NCI-H1694 treated with DMSO at 0.1 percent for 48 hours (cell line): ENCODE results near the gene CHCHD4.
"Not testable (repeated sequence)": the region's sequence is repeated elsewhere in the genome, so short reads cannot be mapped to it uniquely, and the experiment has no call there.

ENCODE experiments used
- DNase-seq: peaks from one replicate; lab custom pipeline; 2025; lab: John Stamatoyannopoulos, UW

Gene CHCHD4

GRCh38 chr3:14120111-14120920, 4.4 kb downstream of the CHCHD4 start:
- DNase-seq = no peak

- DNase-seq = no peak
Measured at GRCh38 chr3:14119651-14120050, 5.0 kb downstream of the CHCHD4 start.

DNA sequence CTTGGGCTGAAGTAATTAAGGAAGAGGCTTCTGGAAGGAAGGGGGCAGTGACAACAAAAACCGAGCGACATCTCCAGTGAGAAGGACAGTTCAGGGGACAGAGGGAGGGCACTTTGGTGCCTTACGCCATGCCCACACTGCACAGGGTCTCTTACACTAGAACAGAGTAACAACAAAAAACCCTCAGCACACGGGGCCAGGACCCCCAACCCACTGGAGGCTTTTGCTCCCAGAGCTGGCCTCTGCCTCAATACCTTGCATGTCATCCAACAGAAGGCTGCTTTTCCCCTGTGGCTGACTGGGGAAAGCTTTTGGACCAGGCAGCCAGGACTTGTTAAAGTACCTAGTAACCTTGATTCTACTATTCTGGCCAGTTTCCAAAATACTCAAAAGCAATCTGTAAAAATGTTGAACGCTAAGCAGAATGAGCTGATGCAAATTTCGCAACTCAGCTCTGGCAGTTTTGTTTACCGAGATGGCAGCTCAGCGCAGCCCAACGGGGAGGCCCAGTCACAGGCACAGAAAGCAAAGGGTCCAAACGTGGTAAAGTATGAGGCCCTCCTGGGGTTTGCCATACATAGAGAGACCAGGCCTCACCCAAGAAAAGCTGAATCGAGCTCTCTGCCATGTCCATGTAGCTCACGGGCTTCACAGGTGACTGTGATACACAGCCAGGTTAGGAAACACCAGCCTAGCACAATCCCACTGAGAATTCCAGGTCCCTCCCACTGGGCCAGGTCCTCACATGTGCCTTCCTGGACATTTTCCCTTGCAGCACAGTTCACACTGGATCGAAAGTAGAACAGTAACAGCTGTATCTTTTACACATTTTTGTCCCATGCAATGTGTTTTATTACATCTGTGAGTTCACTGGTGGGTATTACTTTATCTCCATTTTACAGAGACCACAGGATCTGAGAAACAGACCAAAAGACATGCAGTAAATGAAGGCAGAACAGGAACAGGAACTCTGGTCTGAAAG, 6.0 kb downstream of the CHCHD4 start:
- no peak for DNase-seq

- no peak for DNase-seq
Measured at GRCh38 chr3:14117468-14118399, 6.9 kb downstream of the CHCHD4 start.

DNA sequence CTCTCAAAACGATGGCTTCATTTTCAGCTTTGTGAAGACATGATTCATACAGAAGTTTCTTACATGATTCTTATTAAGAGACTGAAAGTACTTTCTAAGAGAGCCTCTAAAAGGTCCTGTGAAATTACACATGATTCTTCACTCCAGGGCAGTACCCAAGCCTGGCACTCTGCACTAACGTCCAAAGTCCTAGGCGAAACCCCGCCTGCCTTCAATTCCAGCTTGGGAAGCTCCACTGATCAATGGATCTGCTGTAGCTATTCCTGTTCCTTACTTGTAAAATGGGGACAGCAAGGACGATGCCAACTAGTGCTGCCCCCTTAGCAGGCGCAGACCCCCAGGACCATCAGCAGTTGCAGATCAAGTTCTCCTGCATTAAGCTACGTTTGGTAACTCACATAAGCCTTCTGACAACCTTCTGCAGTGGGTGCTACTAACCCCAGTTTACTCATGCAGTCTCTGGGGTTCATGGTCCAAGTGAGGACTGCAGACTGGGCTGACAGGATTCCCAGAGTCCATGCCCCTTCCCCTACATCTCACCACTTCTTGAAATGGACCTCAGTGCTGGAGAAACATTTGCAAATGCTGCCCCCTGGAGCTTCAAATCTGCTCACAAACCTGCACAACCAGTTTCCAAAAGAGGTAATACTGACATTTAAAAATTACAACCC, 10.6 kb downstream of the CHCHD4 start:
- no peak for DNase-seq

DNA sequence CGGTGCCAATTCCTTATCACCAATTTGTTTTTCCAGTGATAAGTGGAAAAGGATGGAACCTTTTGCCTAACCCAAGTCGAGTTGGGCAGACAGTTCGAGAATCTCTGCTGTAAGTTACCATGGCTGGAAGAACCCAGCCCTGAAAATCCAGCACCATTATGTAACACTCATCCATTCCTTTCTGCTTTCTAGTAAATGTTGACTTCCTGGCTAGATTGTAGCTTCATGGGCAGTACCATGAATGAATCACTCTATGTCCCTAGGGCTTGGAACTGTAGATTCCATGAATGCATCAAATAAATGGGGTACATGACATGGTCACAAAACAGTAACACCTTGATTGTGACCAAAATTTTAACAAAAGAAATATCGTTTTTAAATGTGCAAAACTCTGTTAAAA, 14.0 kb downstream of the CHCHD4 start:
- DNase-seq = no peak

DNA sequence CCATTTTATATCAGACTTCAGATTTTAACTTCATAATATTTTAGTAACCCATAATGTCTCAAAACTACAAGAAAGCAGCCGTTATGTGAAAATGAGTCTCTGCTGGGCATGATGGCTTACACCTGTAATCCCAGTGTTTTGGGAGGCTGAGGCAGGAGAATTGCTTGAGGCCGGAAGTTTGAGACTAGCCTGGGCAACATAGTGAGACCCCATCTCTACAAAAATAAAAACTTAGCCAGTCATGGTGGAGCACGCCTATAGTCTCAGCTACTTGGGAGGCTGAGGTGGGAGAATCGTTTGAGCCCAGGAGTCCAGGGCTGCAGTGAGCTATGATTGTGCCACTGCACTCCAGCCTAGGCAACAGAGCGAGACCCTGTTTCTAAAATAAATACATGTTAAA, 14.8 kb downstream of the CHCHD4 start:
- not testable (repeated sequence) for DNase-seq

DNA sequence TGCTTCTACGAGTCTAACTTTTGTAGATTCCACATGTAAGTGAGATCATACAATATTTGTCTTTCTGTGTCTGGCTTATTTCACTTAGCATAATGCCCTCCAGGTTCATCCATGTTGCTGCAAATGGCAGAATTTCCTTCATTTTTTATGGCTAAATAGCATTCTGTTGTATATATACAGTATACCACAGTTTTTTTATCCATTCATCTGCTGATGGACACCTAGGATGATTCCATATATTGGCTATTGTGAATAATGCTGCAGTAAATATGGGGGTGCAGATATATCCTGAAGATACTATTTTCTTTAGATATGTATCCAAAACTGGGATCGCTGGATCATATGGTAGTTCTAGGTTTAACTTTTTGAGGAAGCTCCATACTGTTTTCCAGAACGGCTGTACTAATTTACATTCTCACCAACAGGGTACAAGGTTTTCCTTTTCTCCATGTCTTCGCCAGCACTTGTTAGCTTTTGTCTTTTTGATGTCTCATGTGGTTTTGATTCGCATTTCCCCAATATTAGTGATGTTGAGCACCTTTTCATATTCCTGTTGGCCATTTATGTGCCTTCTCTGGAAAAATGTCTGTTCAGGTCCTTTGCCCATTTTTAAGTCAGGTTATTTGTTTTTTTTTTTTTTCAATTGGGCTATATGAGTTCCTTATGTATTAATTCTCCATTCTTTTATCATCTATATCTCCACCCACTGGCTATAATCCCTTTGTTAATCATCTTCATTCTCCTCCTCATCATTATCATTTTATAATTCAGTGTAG, 26.9 kb downstream of the CHCHD4 start:
- no peak for DNase-seq

GRCh38 chr3:14096742-14097141, 27.9 kb downstream of the CHCHD4 start:
- no peak for DNase-seq

- no peak for DNase-seq
Measured at GRCh38 chr3:14093831-14094230, 30.8 kb downstream of the CHCHD4 start.

DNA sequence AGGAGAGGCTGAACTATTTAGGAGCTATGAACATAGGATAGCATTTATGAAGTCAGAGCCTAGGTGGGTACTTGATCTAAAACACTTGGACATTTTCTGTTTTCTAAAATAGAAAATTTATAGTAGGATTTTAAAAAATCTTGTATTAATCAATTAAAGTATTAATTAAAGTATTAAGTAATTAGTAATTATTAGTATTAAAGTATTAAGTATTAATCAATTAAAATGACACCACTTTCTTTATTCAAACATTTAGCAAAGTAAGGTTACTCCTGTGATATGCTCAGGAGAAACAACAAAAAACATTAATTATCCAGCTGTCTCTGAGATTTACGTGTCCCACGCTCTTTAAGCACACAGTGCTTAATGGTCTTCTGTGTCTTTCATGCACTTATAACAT, 32.2 kb downstream of the CHCHD4 start:
- no peak for DNase-seq

- DNase-seq = not testable (repeated sequence)
Measured at GRCh38 chr3:14091959-14092358, 32.7 kb downstream of the CHCHD4 start.

- not testable (repeated sequence) for DNase-seq
Measured at GRCh38 chr3:14087461-14087860, 37.2 kb downstream of the CHCHD4 start.

- no peak for DNase-seq
Measured at GRCh38 chr3:14082108-14082657, 42.5 kb downstream of the CHCHD4 start.

DNA sequence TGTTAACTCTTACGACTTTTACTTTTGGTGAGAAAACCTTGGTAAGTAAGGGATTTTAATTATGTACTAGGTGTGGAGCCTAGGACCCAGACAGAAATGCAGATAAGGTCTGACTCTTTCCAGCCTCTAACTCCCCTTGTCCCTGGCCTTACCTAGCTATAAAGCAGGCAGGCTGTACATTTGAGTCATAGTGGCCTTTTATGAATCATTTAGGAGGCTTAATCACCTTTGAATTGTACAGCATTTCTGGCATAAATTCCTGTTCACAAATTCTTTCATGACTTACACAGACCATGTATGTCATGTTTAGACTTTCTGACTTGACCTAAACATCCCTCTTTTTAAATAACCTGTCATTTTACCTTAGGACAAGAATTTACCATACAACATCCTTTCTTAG, 47.4 kb downstream of the CHCHD4 start:
- DNase-seq = no peak

DNA sequence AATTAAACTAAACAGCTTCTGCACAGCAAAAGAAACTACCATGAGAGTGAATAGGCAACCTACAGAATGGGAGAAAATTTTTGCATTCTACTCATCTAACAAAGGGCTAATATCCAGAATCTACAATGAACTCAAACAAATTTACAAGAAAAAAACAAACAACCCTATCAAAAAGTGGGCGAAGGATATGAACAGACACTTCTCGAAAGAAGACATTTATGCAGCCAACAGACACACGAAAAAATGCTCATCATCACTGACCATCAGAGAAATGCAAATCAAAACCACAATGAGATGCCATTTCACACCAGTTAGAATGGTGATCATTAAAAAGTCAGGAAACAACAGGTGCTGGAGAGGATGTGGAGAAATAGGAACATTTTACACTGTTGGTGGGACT, 49.4 kb downstream of the CHCHD4 start:
- not testable (repeated sequence) for DNase-seq

- DNase-seq = no peak
Measured at GRCh38 chr3:14064910-14065309, 59.8 kb downstream of the CHCHD4 start.

DNA sequence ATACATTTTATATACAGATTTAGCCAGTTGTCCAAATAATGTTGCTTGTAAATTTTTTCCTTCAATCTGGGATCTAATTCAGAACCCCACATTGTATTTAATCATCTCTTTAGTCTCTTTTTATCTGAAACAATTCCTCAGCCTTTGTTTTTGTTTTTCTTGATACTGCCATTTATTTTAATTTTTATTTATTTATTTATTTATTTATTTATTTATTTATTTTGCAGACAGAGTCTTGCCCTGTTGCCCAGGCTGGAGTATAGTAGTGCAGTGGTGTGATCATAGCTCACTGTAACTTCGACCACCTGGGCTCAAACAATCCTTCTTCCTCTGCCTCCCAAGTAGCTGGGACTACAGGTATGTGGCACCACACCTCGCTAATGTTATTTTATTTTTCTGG, 61.5 kb downstream of the CHCHD4 start:
- DNase-seq = no peak
